HL-60 (cell line): ENCODE data around the gene SDHC.

ENCODE experiments used
- DNase-seq, 2 experiments: peaks; one replicate each; pipeline ENCODE4 v3.0.0-alpha.2; 2010 to 2020; ENCODE audit warnings: low read depth in 1 of 2, low spot score in 1 of 2
- H3K27ac ChIP-seq: fragments of 250-450 bp; sonication (Bioruptor Pico); replicated peaks from 2 replicates; pipeline ENCODE4 v1.5.1; 2020; ENCODE audit warnings: mild to moderate bottlenecking, moderate library complexity
- H3K27me3 ChIP-seq: fragments of 250-450 bp; sonication (Bioruptor Pico); 2 replicates; pipeline ENCODE4 v1.5.1; 2021; ENCODE audit warnings: mild to moderate bottlenecking, moderate library complexity; ENCODE audit not compliant: insufficient read depth, poor library complexity, severe bottlenecking
- H3K4me3 ChIP-seq: replicated peaks from 2 replicates; pipeline ENCODE4 v1.5.1; 2011; ENCODE audit warnings: mild to moderate bottlenecking, control low read depth, low read length; ENCODE audit not compliant: insufficient read depth
- CTCF ChIP-seq: IDR thresholded peaks from one replicate; pipeline ENCODE4 v1.5.1; 2011; ENCODE audit warnings: low read length, control low read depth, inconsistent platforms; ENCODE audit not compliant: insufficient read depth
- GABPA ChIP-seq: IDR thresholded peaks from 2 replicates; pipeline ENCODE4 v1.6.1; 2012; ENCODE audit warnings: low read depth
- POLR2AphosphoS5 ChIP-seq: IDR thresholded peaks from 2 replicates; pipeline ENCODE4 v1.6.1; 2012; ENCODE audit warnings: low read depth
- REST ChIP-seq: IDR thresholded peaks from 2 replicates; pipeline ENCODE4 v1.6.1; 2012; ENCODE audit warnings: low read depth; ENCODE audit not compliant: insufficient replicate concordance
- SPI1 ChIP-seq: IDR thresholded peaks from 2 replicates; pipeline ENCODE4 v1.6.1; 2012; ENCODE audit warnings: low read depth, mild to moderate bottlenecking, borderline replicate concordance

The SDHC gene

GRCh38 chr1:161287482-161288054 lies 26.6 kb upstream of the SDHC start:
- peak in 1 of 2 experiments; percentile 43 for DNase-seq
- Histone ChIP-seq H3K27ac (no peak overlapping the region), H3K27me3 (no peaks in the 10 kb centered on the region), H3K4me3 (no peak overlapping the region)
- TF ChIP-seq SPI1 (peak; percentile 92), CTCF (no peak)

GRCh38 chr1:161290779-161291178 lies 23.4 kb upstream of the SDHC start:
- DNase-seq, result no peak
- Histone ChIP-seq H3K27ac (no peak overlapping the region), H3K4me3 (no peak overlapping the region), H3K27me3 (no peaks in the 10 kb centered on the region)
- TF ChIP-seq REST (no peak), POLR2AphosphoS5 (no peak), SPI1 (no peak), CTCF (no peak), GABPA (no peak)

GRCh38 chr1:161297415-161297814 lies 16.8 kb upstream of the SDHC start:
- TF ChIP-seq GABPA (no peak), SPI1 (no peak), POLR2AphosphoS5 (no peak), CTCF (no peak), REST (no peak)
- no peak for DNase-seq
- Histone ChIP-seq H3K27ac (no peak overlapping the region), H3K27me3 (no peaks in the 10 kb centered on the region), H3K4me3 (no peak overlapping the region)

GRCh38 chr1:161298116-161298515 lies 16.1 kb upstream of the SDHC start:
- no peaks in the 10 kb centered on the region for H3K27me3 ChIP-seq
- TF ChIP-seq SPI1 (peak; percentile 96), POLR2AphosphoS5 (no peak)
- no peak overlapping the region; the same call in 1 of the 2 replicates for H3K27ac ChIP-seq
- DNase-seq, result no peak
- H3K4me3 ChIP-seq, result no peak overlapping the region
